Mesendoderm (in vitro differentiated cells): ENCODE data around the gene C11orf86.
A peak's percentile ranks its signal among the peaks of the same experiment; 100 is the strongest.

Experiments used
- DNase-seq: peaks from one replicate; pipeline ENCODE4 v3.0.0; 2013
- H2AK5ac ChIP-seq: 2 replicates; pipeline ENCODE4 v1.6.1; 2013; ENCODE audit warnings: low read length, inconsistent platforms
- H2BK120ac ChIP-seq: 2 replicates; pipeline ENCODE4 v1.6.1; 2013; ENCODE audit warnings: low read depth, mild to moderate bottlenecking, low read length, moderate library complexity, mixed read lengths
- H2BK15ac ChIP-seq: replicated peaks from 2 replicates; pipeline ENCODE4 v1.6.1; 2013; ENCODE audit warnings: low read depth, mild to moderate bottlenecking, moderate library complexity
- H2BK5ac ChIP-seq: 2 replicates; pipeline ENCODE4 v1.6.1; 2013; ENCODE audit warnings: low read length, inconsistent platforms
- H3K18ac ChIP-seq: 2 replicates; pipeline ENCODE4 v1.6.1; 2013; ENCODE audit warnings: mild to moderate bottlenecking, low read length, mixed read lengths
- H3K23ac ChIP-seq: one replicate; pipeline ENCODE4 v1.6.1; 2013; ENCODE audit warnings: low read length
- H3K27ac ChIP-seq: 2 replicates; pipeline ENCODE4 v1.5.1; 2013; ENCODE audit warnings: low read depth, mild to moderate bottlenecking, inconsistent platforms, low read length, moderate library complexity
- H3K27me3 ChIP-seq: 2 replicates; pipeline ENCODE4 v1.6.1; 2013; ENCODE audit warnings: low read length, control low read depth, mild to moderate bottlenecking, inconsistent platforms; ENCODE audit not compliant: insufficient read depth, poor library complexity
- H3K36me3 ChIP-seq: 2 replicates; pipeline ENCODE4 v1.6.1; 2013; ENCODE audit warnings: low read length, inconsistent platforms; ENCODE audit not compliant: control insufficient read depth, insufficient read depth
- H3K4ac ChIP-seq: one replicate; pipeline ENCODE4 v1.6.1; 2013; ENCODE audit warnings: low read depth, mild to moderate bottlenecking, low read length, moderate library complexity
- H3K4me1 ChIP-seq: 2 replicates; pipeline ENCODE4 v1.6.1; 2013; ENCODE audit warnings: low read depth, low read length, inconsistent platforms; ENCODE audit not compliant: control insufficient read depth
- H3K4me2 ChIP-seq: 2 replicates; pipeline ENCODE4 v1.6.1; 2013; ENCODE audit warnings: low read length
- H3K4me3 ChIP-seq: 2 replicates; pipeline ENCODE4 v1.5.1; 2013; ENCODE audit warnings: mild to moderate bottlenecking, low read length
- H3K56ac ChIP-seq: one replicate; pipeline ENCODE4 v1.6.1; 2013; ENCODE audit warnings: low read length
- H3K79me1 ChIP-seq: 2 replicates; pipeline ENCODE4 v1.6.1; 2013; ENCODE audit warnings: low read length, inconsistent platforms
- H3K79me2 ChIP-seq: 2 replicates; pipeline ENCODE4 v1.6.1; 2013; ENCODE audit warnings: mild to moderate bottlenecking, low read length; ENCODE audit not compliant: control insufficient read depth, insufficient read depth
- H3K9ac ChIP-seq: 2 replicates; pipeline ENCODE4 v1.6.1; 2013; ENCODE audit warnings: low read length, inconsistent platforms
- H4K5ac ChIP-seq: one replicate; pipeline ENCODE4 v1.6.1; 2013; ENCODE audit warnings: low read length
- H4K8ac ChIP-seq: one replicate; pipeline ENCODE4 v1.6.1; 2013; ENCODE audit warnings: low read depth, mild to moderate bottlenecking, control low read depth, low read length, moderate library complexity
- WGBS: extraction: QIAGEN DNeasy Blood & Tissue Kit; methylation state at CpG from one replicate; pipeline ENCODE4 v1.1.7; 2013; ENCODE audit warnings: low lambda C conversion rate, missing lambda C conversion rate; ENCODE audit not compliant: insufficient coverage; ENCODE audit errors: extremely low coverage; 5-methylcytosine and 5-hydroxymethylcytosine counted together

C11orf86 gene

DNA sequence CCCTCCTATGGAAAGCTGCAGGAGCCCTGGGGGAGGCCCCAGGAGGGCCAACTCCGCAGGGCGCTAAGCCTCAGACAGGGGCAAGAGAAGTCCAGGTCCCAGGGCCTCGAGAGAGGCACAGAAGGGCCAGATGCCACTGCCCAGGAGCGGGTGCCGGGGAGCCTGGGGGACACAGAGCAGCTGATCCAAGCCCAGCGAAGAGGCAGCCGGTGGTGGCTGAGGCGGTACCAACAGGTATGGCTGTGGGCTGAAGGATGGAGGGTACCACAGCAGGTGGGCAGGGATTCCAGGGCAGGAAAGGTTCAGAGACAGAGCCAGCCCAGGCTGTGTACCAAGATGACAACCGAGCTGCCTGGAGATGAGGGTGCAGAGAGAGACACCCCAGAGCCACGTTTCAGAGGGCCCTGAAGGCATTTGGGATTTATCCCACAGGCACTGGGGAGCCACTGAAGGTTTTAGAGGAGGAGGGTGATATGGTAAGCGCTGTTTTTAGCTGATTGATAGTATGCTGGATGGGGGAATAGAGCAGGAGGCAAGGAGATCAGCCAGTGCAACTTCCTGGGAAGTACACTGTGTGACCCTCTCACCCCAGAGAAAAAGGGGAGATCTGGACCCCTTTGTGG, 412 bp downstream of the C11orf86 start:
- Histone ChIP-seq H4K5ac (no peak overlapping the region), H3K79me1 (no peaks in the 10 kb centered on the region), H2BK15ac (no peak overlapping the region), H3K56ac (peak overlapping the region; percentile 25), H3K4me1 (no peaks in the 10 kb centered on the region), H3K79me2 (no peaks in the 10 kb centered on the region), H3K36me3 (no peaks in the 10 kb centered on the region), H3K23ac (no peak overlapping the region), H3K9ac (no peak overlapping the region), H3K4ac (no peak overlapping the region), H2AK5ac (no peak overlapping the region), H3K27me3 (no peaks in the 10 kb centered on the region), H3K27ac (no peak overlapping the region), H4K8ac (no peak overlapping the region), H3K4me2 (no peak overlapping the region), H3K18ac (no peak overlapping the region), H3K4me3 (no peak overlapping the region), H2BK5ac (no peak overlapping the region), H2BK120ac (no peak overlapping the region)
- WGBS = no CpG with 5 or more reads among the region's 11 CpGs
- DNase-seq = no peak

DNA sequence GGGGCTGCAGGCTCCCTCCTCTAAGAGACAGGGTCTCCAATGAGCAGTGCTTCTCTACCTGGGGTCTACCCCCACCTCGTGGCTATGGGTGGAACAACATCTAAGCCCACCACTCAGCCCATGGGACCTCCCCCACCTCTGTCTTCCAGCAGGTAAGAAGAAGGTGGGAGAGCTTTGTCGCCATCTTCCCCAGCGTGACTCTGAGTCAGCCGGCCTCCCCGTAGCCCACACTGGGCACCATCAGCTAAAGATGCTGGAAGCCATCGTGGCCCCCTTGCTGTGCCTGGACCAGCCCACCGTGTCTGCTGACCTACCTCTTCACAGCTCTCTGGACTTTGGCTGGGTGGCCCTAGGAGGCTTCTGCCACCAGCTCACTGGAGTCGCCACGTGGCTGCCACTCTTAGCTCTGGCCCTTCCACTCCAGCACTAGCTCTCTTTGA, 944 bp downstream of the C11orf86 start:
- no peaks in the 10 kb centered on the region for H3K4me1 ChIP-seq
- H3K4me2 ChIP-seq = no peak overlapping the region
- H2BK15ac ChIP-seq = no peak overlapping the region
- no peaks in the 10 kb centered on the region for H3K79me2 ChIP-seq
- no peaks in the 10 kb centered on the region for H3K27me3 ChIP-seq
- H3K4ac ChIP-seq = no peak overlapping the region
- H3K4me3 ChIP-seq = no peak overlapping the region
- no peak overlapping the region for H3K9ac ChIP-seq
- no peak overlapping the region for H3K23ac ChIP-seq
- DNase-seq = peak; percentile 81
- no peak overlapping the region for H4K8ac ChIP-seq
- no peaks in the 10 kb centered on the region for H3K79me1 ChIP-seq
- H3K56ac ChIP-seq = no peak overlapping the region
- H3K36me3 ChIP-seq = no peaks in the 10 kb centered on the region
- no peak overlapping the region for H3K27ac ChIP-seq
- H2BK5ac ChIP-seq = no peak overlapping the region
- no peak overlapping the region for H2AK5ac ChIP-seq
- no CpG with 5 or more reads among the region's 9 CpGs for WGBS
- no peak overlapping the region for H2BK120ac ChIP-seq
- H3K18ac ChIP-seq = no peak overlapping the region
- no peak overlapping the region for H4K5ac ChIP-seq

DNA sequence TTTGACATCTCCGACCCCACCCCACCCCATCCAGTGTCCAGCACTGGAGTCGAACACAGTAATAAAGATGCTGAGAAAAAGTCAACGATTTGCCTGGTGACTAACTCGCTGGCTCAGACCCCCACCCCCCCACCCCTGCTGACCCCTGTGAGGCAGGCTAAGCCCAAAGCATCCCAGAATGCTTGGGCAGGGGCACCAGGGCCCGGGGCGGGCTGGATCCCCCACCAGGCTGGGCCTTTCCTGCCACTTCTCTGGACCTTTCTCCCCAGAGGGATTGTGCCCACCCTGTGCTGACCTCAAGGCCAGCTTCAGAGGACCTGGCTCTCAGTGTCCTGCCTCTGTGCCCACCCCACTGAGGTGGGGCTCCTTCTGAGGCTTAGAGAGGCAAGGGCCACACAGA, 1.8 kb downstream of the C11orf86 start:
- H3K56ac ChIP-seq = no peak overlapping the region
- no peak overlapping the region for H2BK120ac ChIP-seq
- no peak overlapping the region for H4K5ac ChIP-seq
- H2AK5ac ChIP-seq = no peak overlapping the region
- H3K36me3 ChIP-seq = no peaks in the 10 kb centered on the region
- H3K27me3 ChIP-seq = no peaks in the 10 kb centered on the region
- H3K4me3 ChIP-seq = no peak overlapping the region
- no peak overlapping the region for H3K23ac ChIP-seq
- no peak overlapping the region for H3K4me2 ChIP-seq
- H3K9ac ChIP-seq = no peak overlapping the region
- H3K79me2 ChIP-seq = no peaks in the 10 kb centered on the region
- H3K4me1 ChIP-seq = no peaks in the 10 kb centered on the region
- H3K18ac ChIP-seq = no peak overlapping the region
- no CpG with 5 or more reads among the region's 6 CpGs for WGBS
- no peak overlapping the region for H3K4ac ChIP-seq
- H2BK5ac ChIP-seq = no peak overlapping the region
- no peak for DNase-seq
- H4K8ac ChIP-seq = no peak overlapping the region
- no peaks in the 10 kb centered on the region for H3K79me1 ChIP-seq
- no peak overlapping the region for H2BK15ac ChIP-seq
- H3K27ac ChIP-seq = no peak overlapping the region

DNA sequence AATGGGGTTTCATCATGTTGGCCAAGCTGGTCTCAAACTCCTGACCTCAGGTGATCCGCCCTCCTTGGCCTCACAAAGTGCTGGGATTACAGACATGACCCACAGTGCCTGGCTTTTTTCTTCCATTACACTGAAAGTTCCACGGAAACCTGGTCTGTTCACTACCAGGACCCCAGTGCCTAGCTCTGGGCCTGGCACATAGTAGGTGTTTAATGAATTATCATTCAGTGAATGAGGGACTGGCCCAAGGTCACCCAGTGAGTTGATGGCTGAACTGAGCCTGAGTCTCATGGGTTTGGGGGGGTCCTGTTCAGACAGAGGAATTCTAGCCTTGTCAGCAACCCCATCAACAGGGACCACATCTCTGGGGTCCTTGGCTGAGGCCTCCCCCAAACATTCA, 3.1 kb downstream of the C11orf86 start:
- Histone ChIP-seq H2BK5ac (no peak overlapping the region), H3K27ac (no peak overlapping the region), H3K18ac (no peak overlapping the region), H3K79me1 (no peaks in the 10 kb centered on the region), H3K23ac (no peak overlapping the region), H2AK5ac (no peak overlapping the region), H2BK15ac (no peak overlapping the region), H3K9ac (no peak overlapping the region), H3K56ac (no peak overlapping the region), H4K8ac (no peak overlapping the region), H3K36me3 (no peaks in the 10 kb centered on the region), H3K4me2 (no peak overlapping the region), H3K4me3 (no peak overlapping the region), H4K5ac (no peak overlapping the region), H3K79me2 (no peaks in the 10 kb centered on the region), H3K4ac (no peak overlapping the region), H2BK120ac (no peak overlapping the region), H3K27me3 (no peaks in the 10 kb centered on the region), H3K4me1 (no peaks in the 10 kb centered on the region)
- no CpG with 5 or more reads among the region's 2 CpGs for WGBS
- DNase-seq = no peak

DNA sequence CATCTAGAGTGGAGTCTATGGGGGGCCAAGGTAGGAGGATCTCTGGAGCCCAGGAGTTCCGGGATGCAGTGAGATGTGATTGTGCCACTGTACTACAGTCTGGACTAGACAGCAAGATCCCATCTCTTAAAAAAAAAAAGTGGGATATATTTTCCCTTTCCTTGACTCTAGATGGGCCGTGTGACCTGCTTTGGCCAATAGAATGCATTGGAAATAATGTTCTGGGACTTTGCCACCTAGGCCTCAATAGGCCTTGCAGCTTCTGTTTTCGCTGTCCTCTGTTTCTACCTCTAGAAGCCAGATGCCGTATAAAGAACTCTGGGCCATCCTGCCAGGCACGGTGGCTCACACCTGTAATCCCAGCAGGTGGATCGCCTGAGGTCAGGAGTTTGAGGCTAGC, 3.6 kb downstream of the C11orf86 start:
- Histone ChIP-seq H2AK5ac (no peak overlapping the region), H3K56ac (no peak overlapping the region), H3K23ac (no peak overlapping the region), H3K9ac (no peak overlapping the region), H3K36me3 (no peaks in the 10 kb centered on the region), H3K27me3 (no peaks in the 10 kb centered on the region), H3K18ac (no peak overlapping the region), H4K5ac (no peak overlapping the region), H3K4ac (no peak overlapping the region), H3K4me2 (no peak overlapping the region), H3K79me1 (no peaks in the 10 kb centered on the region), H4K8ac (no peak overlapping the region), H2BK120ac (no peak overlapping the region), H2BK5ac (no peak overlapping the region), H3K4me1 (no peaks in the 10 kb centered on the region), H3K79me2 (no peaks in the 10 kb centered on the region), H3K4me3 (no peak overlapping the region), H2BK15ac (no peak overlapping the region), H3K27ac (no peak overlapping the region)
- DNase-seq = no peak
- no CpG with 5 or more reads among the region's 6 CpGs for WGBS

DNA sequence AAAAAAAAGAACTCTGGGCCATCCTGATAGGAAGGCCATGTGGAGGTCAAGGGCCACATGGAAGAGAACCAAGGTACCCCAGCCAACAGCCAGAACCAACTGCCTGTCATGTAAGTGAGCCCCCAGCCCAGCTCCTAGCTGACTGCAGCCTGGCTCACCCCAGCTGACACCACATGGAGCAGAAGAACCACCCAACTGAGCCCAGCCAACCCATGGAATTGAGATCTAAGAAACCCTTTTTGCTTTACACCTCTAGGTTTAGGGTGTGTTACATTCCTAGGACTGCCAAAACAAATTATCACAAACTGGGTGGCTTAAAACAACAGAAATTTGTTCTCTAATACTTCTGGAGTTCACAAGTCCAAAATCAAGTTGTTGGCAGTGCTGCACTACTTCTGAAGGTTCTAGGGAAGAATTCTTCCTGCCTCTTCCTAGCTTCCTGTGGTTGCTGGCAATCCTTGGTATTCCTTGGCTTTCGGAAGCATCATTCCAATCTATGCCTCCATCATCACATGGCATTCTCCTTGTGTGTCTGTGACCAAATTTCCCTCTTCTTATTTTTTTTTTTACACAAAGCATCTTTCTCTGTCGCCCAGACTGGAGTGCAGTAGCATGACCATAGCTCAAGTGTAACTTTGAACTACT, 4.4 kb downstream of the C11orf86 start:
- Histone ChIP-seq H3K27ac (no peak overlapping the region), H3K36me3 (no peaks in the 10 kb centered on the region), H3K4me3 (no peak overlapping the region), H3K27me3 (no peaks in the 10 kb centered on the region), H2AK5ac (no peak overlapping the region), H3K4ac (no peak overlapping the region), H3K9ac (no peak overlapping the region), H2BK15ac (no peak overlapping the region), H3K18ac (no peak overlapping the region), H3K4me1 (no peaks in the 10 kb centered on the region), H4K5ac (no peak overlapping the region), H2BK120ac (no peak overlapping the region), H3K79me2 (no peaks in the 10 kb centered on the region), H3K79me1 (no peaks in the 10 kb centered on the region), H4K8ac (no peak overlapping the region), H3K4me2 (no peak overlapping the region), H3K23ac (no peak overlapping the region), H2BK5ac (no peak overlapping the region), H3K56ac (no peak overlapping the region)
- WGBS = no CpG with 5 or more reads among the region's 2 CpGs
- DNase-seq = no peak
